Measurements from ENCODE around the gene LPCAT1. TPM values are rescaled to one million over a fixed set of nuclear protein-coding genes. Genes with fewer than 3 reads are reported as not detected.

LPCAT1 gene
- total RNA-seq, 1 experiment from 2014 or later = 75.0 TPM

DNA sequence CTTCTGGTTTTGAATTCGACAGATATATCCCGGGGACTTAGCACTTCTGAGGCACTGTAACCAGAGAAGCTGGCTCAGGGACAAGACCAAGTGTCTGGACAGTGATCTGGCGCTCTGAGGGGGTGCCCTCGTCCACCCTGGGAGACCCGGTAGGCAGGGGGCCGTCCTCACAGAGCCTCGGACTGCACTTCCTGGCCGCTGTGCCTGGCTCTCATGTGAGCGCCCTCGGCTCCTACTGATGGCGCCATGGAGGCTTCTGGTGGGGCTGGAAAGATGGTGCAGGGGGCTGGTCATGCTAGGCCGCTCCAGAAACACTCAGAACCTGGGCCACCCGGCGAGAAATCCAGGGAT is 59.7 kb downstream of the LPCAT1 start:
- ChIA-PET RAD21 (ENCODE audit: low non-redundant PET in 1 of 2, low total read pairs in 2 of 2, uncharacterized antibody in 2 of 2, unreplicated experiment in 2 of 2) (no interaction called here), POLR2A (no interaction called here), CTCF (no interaction called here)
- Histone ChIP-seq H3K4me3 (replicated peaks in 1 of 2; ENCODE audit: low read depth in 1 of 2, low read length in 2 of 2) (no peak overlapping the region), H3K9me3 (ENCODE audit: control insufficient read depth in 1 of 2, insufficient read depth in 1 of 2, low read depth in 1 of 2, low read length in 2 of 2) (peaks cover 0 to 3% of the 10 kb centered on the region in 2 experiments; a peak in 1 of 4 replicates), H3K27me3 (ENCODE audit: insufficient read depth, low read length) (no peaks in the 10 kb centered on the region), H3K4me2 (ENCODE audit: low read length) (no peak overlapping the region), H3K36me3 (ENCODE audit: control insufficient read depth in 1 of 2, insufficient read depth in 2 of 2, low read length in 2 of 2) (peaks cover 14 to 33% of the 10 kb centered on the region in 2 experiments), H4K20me1 (ENCODE audit: insufficient read depth) (no peaks in the 10 kb centered on the region), H3K79me2 (ENCODE audit: insufficient read depth, low read length) (no peaks in the 10 kb centered on the region), H2AFZ (ENCODE audit: low read depth, low read length, poor library complexity, severe bottlenecking) (no peak overlapping the region), H3K9ac (ENCODE audit: low read length) (no peak overlapping the region), H3K4me1 (ENCODE audit: control insufficient read depth in 1 of 2, insufficient read depth in 2 of 2, low read length in 2 of 2) (no peaks in the 10 kb centered on the region), H3K9me2 (ENCODE audit: insufficient read depth) (no peaks in the 10 kb centered on the region), H3K27ac (ENCODE audit: low read depth, low read length) (no peak overlapping the region)
- BruUV-seq (replicated peaks) = no TSS peak
- intact Hi-C loops (cut with micrococcal nuclease) = no loop called here
- DNase-seq (ENCODE audit: low read depth, low spot score) (no peak), ATAC-seq (no peak)
- TF ChIP-seq TCF7L2 (IDR thresholded peaks at IDR 0.05; ENCODE audit: borderline replicate concordance, extremely low read depth, insufficient read depth, insufficient read length) (no peak), MAX (IDR thresholded peaks at IDR 0.05) (no peak), POLR2AphosphoS5 (IDR thresholded peaks at IDR 0.05; ENCODE audit: low read depth, low read length) (no peak), FOSL1 (IDR thresholded peaks at IDR 0.05; ENCODE audit: low read depth) (no peak), ZFX (IDR thresholded peaks at IDR 0.05) (no peak), ELF1 (IDR thresholded peaks at IDR 0.05; ENCODE audit: borderline replicate concordance, low read depth) (no peak), CEBPB (IDR thresholded peaks at IDR 0.05; ENCODE audit: low read depth) (no peak), ZNF274 (IDR thresholded peaks at IDR 0.05; ENCODE audit: low read depth, low read length) (no peak)
- TF ChIP-seq, protein P1, sequence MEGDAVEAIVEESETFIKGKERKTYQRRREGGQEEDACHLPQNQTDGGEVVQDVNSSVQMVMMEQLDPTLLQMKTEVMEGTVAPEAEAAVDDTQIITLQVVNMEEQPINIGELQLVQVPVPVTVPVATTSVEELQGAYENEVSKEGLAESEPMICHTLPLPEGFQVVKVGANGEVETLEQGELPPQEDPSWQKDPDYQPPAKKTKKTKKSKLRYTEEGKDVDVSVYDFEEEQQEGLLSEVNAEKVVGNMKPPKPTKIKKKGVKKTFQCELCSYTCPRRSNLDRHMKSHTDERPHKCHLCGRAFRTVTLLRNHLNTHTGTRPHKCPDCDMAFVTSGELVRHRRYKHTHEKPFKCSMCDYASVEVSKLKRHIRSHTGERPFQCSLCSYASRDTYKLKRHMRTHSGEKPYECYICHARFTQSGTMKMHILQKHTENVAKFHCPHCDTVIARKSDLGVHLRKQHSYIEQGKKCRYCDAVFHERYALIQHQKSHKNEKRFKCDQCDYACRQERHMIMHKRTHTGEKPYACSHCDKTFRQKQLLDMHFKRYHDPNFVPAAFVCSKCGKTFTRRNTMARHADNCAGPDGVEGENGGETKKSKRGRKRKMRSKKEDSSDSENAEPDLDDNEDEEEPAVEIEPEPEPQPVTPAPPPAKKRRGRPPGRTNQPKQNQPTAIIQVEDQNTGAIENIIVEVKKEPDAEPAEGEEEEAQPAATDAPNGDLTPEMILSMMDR (IDR thresholded peaks at IDR 0.05 in 2 of 3, conservative IDR thresholded peaks at IDR 0.05 in 1 of 3; ENCODE audit: borderline replicate concordance in 1 of 3, insufficient read depth in 1 of 3, low read depth in 2 of 3, low read length in 2 of 3) = no peak
- TF ChIP-seq, protein P2, sequence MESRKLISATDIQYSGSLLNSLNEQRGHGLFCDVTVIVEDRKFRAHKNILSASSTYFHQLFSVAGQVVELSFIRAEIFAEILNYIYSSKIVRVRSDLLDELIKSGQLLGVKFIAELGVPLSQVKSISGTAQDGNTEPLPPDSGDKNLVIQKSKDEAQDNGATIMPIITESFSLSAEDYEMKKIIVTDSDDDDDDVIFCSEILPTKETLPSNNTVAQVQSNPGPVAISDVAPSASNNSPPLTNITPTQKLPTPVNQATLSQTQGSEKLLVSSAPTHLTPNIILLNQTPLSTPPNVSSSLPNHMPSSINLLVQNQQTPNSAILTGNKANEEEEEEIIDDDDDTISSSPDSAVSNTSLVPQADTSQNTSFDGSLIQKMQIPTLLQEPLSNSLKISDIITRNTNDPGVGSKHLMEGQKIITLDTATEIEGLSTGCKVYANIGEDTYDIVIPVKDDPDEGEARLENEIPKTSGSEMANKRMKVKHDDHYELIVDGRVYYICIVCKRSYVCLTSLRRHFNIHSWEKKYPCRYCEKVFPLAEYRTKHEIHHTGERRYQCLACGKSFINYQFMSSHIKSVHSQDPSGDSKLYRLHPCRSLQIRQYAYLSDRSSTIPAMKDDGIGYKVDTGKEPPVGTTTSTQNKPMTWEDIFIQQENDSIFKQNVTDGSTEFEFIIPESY (IDR thresholded peaks at IDR 0.05; ENCODE audit: extremely low read depth, insufficient replicate concordance, low read length) = no peak
- TF ChIP-seq, protein P3, sequence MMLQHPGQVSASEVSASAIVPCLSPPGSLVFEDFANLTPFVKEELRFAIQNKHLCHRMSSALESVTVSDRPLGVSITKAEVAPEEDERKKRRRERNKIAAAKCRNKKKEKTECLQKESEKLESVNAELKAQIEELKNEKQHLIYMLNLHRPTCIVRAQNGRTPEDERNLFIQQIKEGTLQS (IDR thresholded peaks at IDR 0.05) = no peak

All from HCT116 (cell line).